T47D (cell line): Measurements from ENCODE around the gene TMEM59L.

Experiments
- DNase-seq, 2 experiments: peaks; one replicate each; pipeline versions ENCODE4 v3.0.0 to v3.0.0-alpha.2; 2011 to 2012; ENCODE audit warnings: low read depth in 1 of 2, low spot score in 1 of 2
- JUND ChIP-seq: IDR thresholded peaks from 2 replicates; pipeline ENCODE4 v1.6.1; 2012; ENCODE audit warnings: low read depth
- in situ Hi-C: cut with HindIII; loops from 2 replicates; pipeline ENCODE4 v1.10.0; 2016; ENCODE audit warnings: low sequenced_read_pairs, low pct_unique_long_range_greater_than_20kb

The TMEM59L gene

GRCh38 chr19:18662972-18663732, 50.5 kb downstream of the TMEM59L start:
- DNase-seq = no peak
- no peak for TF ChIP-seq JUND
- in situ Hi-C loops = no loop called here

GRCh38 chr19:18663940-18664530, 51.4 kb downstream of the TMEM59L start:
- DNase-seq = no peak
- no peak for TF ChIP-seq JUND
- in situ Hi-C loops = no loop called here

DNA sequence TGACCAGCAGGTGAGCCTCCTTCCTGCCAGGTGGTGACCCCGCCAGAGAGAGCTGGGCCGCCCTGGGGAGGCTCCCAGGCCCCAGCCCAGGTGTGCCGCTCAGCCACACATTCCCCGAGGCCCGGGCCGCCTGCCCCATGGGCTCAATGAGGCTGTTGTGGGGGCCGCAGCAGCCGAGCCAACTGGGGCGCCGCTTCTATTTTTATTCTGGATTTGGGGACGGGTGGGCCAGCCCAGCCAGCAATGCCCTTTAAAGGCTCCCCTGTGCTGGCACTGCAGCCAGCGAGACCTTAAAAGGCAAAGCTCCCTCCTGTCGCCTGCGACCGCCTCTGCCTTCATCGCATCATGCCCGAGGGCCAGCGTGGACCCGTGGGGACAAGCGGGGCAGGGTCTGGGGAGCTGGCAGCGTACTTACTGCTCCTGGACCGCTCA, 53.1 kb downstream of the TMEM59L start:
- TF ChIP-seq JUND = no peak
- in situ Hi-C loops = no loop called here

GRCh38 chr19:18666317-18666716, 53.6 kb downstream of the TMEM59L start:
- DNase-seq = no peak
- TF ChIP-seq JUND = no peak
- in situ Hi-C loops = no loop called here

More for the DNA sequence above, 53.1 kb downstream of the TMEM59L start:
- DNase-seq = no peak

DNA sequence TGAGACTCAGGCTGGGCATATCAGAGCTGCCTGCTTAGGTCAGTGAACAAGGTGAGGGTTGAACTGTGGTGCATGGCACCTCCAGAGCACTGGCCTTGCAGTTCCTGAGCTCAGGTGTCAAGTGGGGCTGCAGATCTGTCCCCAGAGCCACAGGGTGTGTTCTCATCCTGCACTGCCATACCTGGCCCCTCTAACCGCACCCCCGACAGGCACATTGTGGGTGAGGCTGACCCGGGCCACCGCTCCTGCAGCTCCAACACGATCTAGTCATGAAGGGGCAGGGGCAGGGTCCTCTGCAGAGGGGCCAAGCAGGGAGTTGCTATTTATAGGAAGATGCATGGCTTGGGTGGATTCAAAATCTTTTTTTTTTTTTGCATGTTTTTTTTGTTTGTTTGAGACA, 54.1 kb downstream of the TMEM59L start:
- in situ Hi-C loops = no loop called here
- no peak for TF ChIP-seq JUND
- DNase-seq = no peak

DNA sequence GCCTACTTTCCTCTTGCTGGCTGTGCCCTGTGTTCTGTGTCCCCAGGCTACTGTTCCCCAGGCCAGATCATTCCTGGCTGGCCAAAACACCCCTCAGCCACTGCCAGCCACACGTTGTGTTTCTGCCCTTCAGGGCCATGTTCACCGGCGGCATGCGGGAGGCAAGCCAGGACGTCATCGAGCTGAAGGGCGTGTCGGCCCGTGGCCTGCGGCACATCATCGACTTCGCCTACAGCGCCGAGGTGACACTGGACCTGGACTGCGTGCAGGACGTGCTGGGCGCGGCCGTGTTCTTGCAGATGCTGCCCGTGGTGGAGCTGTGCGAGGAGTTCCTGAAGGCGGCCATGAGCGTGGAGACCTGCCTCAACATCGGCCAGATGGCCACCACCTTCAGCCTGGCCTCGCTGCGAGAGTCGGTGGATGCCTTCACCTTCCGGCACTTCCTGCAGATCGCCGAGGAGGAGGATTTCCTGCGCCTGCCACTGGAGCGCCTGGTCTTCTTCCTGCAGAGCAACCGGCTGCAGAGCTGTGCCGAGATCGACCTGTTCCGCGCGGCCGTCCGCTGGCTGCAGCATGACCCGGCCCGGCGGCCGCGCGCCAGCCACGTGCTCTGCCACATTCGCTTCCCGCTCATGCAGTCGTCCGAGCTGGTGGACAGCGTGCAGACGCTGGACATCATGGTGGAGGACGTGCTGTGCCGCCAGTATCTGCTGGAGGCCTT, 55.0 kb downstream of the TMEM59L start:
- DNase-seq = no peak
- in situ Hi-C loops = no loop called here
- no peak for TF ChIP-seq JUND

- in situ Hi-C loops = no loop called here
- TF ChIP-seq JUND = no peak
Observed at GRCh38 chr19:18668252-18668631, 55.6 kb downstream of the TMEM59L start.

GRCh38 chr19:18668744-18669523, 56.3 kb downstream of the TMEM59L start:
- in situ Hi-C loops = no loop called here
- no peak for DNase-seq
- TF ChIP-seq JUND = no peak

More at GRCh38 chr19:18668252-18668631, 55.6 kb downstream of the TMEM59L start:
- no peak for DNase-seq

DNA sequence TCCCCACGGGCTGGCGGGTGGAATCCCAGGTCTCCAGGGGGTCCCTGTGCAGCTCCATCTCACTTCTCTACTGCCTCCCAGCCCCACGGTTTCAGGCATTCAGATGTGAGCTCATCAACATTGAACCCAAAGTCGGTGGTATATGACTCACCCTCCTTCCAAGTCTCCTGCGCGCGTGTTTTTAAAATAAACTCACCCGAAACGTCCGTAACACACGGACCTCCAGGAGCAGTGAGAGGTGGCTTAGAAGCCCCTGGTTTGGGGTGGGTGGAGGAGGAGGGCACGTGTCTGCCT, 56.8 kb downstream of the TMEM59L start:
- no peak for DNase-seq
- no peak for TF ChIP-seq JUND
- in situ Hi-C loops = no loop called here

DNA sequence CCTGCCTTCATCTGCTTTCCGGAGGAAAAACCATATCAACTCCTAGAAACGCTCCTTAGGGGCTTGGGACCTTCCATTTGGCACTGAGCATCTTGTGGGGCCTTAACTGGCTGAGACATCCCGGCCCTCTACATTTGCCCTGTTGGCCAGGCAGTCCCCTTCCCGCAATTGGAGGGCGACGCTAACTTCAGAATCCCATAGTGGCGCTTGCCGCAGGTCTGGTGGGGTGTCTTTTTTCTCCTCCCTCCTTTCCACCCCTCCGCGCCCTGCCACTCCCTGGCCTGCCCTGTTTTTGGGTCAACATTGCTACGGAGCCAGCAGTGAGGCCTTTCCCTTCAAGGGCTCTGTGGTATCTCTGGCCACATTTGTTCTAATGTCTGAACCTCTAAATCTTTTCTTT, 57.2 kb downstream of the TMEM59L start:
- no peak for TF ChIP-seq JUND
- no peak for DNase-seq
- in situ Hi-C loops = no loop called here

- no peak for DNase-seq
- no peak for TF ChIP-seq JUND
- in situ Hi-C loops = no loop called here
Observed at GRCh38 chr19:18670312-18670711, 57.6 kb downstream of the TMEM59L start.
